Trophoblast cell (in vitro differentiated cells and primary cell): ENCODE results near the gene IL13RA1.
A peak's percentile ranks its signal among the peaks of the same experiment; 100 is the strongest.

Experiments
- DNase-seq, 2 donors: peaks; one replicate each; pipeline ENCODE4 v3.0.0-alpha.2; 2016
- H2AFZ ChIP-seq: 2 replicates; pipeline ENCODE4 v1.6.1; 2013; ENCODE audit warnings: low read length, moderate library complexity, mild to moderate bottlenecking; ENCODE audit not compliant: insufficient read depth, poor library complexity
- H2AK5ac ChIP-seq: 2 replicates; pipeline ENCODE4 v1.6.1; 2013; ENCODE audit warnings: mild to moderate bottlenecking, low read length
- H2BK120ac ChIP-seq: 2 replicates; pipeline ENCODE4 v1.6.1; 2013; ENCODE audit warnings: low read length, mild to moderate bottlenecking, moderate library complexity; ENCODE audit not compliant: insufficient read depth, poor library complexity
- H2BK12ac ChIP-seq: 2 replicates; pipeline ENCODE4 v1.6.1; 2013; ENCODE audit warnings: mild to moderate bottlenecking, low read length, moderate library complexity
- H2BK5ac ChIP-seq: 2 replicates; pipeline ENCODE4 v1.6.1; 2013; ENCODE audit warnings: low read length, low read depth, moderate library complexity, mild to moderate bottlenecking; ENCODE audit not compliant: poor library complexity
- H3K14ac ChIP-seq: 2 replicates; pipeline ENCODE4 v1.6.1; 2013; ENCODE audit warnings: mild to moderate bottlenecking, low read length
- H3K18ac ChIP-seq: 2 replicates; pipeline ENCODE4 v1.6.1; 2013; ENCODE audit warnings: mild to moderate bottlenecking, low read length
- H3K23ac ChIP-seq: 2 replicates; pipeline ENCODE4 v1.6.1; 2013; ENCODE audit warnings: low read length
- H3K27ac ChIP-seq: 2 replicates; pipeline ENCODE4 v1.5.1; 2013; ENCODE audit warnings: low read depth, mild to moderate bottlenecking, inconsistent platforms, low read length, moderate library complexity
- H3K27me3 ChIP-seq: 2 replicates; pipeline ENCODE4 v1.6.1; 2013; ENCODE audit warnings: inconsistent platforms, mild to moderate bottlenecking, low read length, moderate library complexity; ENCODE audit not compliant: insufficient read depth
- H3K36me3 ChIP-seq, 2 experiments: 1 replicate in 1 of 2; 2 replicates in 1 of 2; pipeline ENCODE4 v1.6.1; 2013; ENCODE audit warnings: low read length in 2 of 2, mild to moderate bottlenecking in 2 of 2, moderate library complexity in 1 of 2; ENCODE audit not compliant: insufficient read depth in 2 of 2, control insufficient read depth in 1 of 2
- H3K4ac ChIP-seq: 2 replicates; pipeline ENCODE4 v1.6.1; 2013; ENCODE audit warnings: low read depth, mild to moderate bottlenecking, low read length, moderate library complexity
- H3K4me1 ChIP-seq, 2 experiments: 1 replicate in 1 of 2; 2 replicates in 1 of 2; pipeline ENCODE4 v1.6.1; 2013; ENCODE audit warnings: low read length in 2 of 2, mild to moderate bottlenecking in 2 of 2, moderate library complexity in 1 of 2; ENCODE audit not compliant: insufficient read depth in 2 of 2, control insufficient read depth in 1 of 2
- H3K4me2 ChIP-seq: 2 replicates; pipeline ENCODE4 v1.6.1; 2013; ENCODE audit warnings: inconsistent platforms, mild to moderate bottlenecking, low read length, moderate library complexity
- H3K4me3 ChIP-seq: 2 replicates; pipeline ENCODE4 v1.5.1; 2013; ENCODE audit warnings: mild to moderate bottlenecking, low read depth, low read length, inconsistent platforms
- H3K79me1 ChIP-seq: one replicate; pipeline ENCODE4 v1.6.1; 2013; ENCODE audit warnings: low read length
- H3K79me2 ChIP-seq: 2 replicates; pipeline ENCODE4 v1.6.1; 2013; ENCODE audit warnings: low read length, mild to moderate bottlenecking; ENCODE audit not compliant: control insufficient read depth, insufficient read depth, poor library complexity
- H3K9ac ChIP-seq: 2 replicates; pipeline ENCODE4 v1.6.1; 2013; ENCODE audit warnings: mild to moderate bottlenecking, low read length
- H3K9me3 ChIP-seq: 2 replicates; pipeline ENCODE4 v1.6.1; 2013; ENCODE audit warnings: low read depth, mild to moderate bottlenecking, control low read depth, inconsistent platforms, low read length; ENCODE audit not compliant: insufficient read depth
- H4K12ac ChIP-seq: 2 replicates; pipeline ENCODE4 v1.6.1; 2013; ENCODE audit warnings: low read depth, mild to moderate bottlenecking, low read length, moderate library complexity
- H4K8ac ChIP-seq: 2 replicates; pipeline ENCODE4 v1.6.1; 2013; ENCODE audit warnings: low read depth, mild to moderate bottlenecking, low read length, moderate library complexity
- H4K91ac ChIP-seq: one replicate; pipeline ENCODE4 v1.6.1; 2013; ENCODE audit warnings: low read depth, mild to moderate bottlenecking, low read length, moderate library complexity
- WGBS: extraction: QIAGEN DNeasy Blood & Tissue Kit; methylation state at CpG from one replicate; pipeline ENCODE4 v1.1.7; 2013; ENCODE audit warnings: missing lambda C conversion rate; ENCODE audit not compliant: insufficient read length, insufficient coverage; ENCODE audit errors: extremely low coverage; 5-methylcytosine and 5-hydroxymethylcytosine counted together

The IL13RA1 gene

GRCh38 chrX:118723376-118723775, 4.0 kb upstream of the IL13RA1 start:
- H2BK12ac ChIP-seq, result no peak overlapping the region
- peaks cover 10% of the 10 kb centered on the region for H3K79me1 ChIP-seq
- no peaks in the 10 kb centered on the region for H3K4me1 ChIP-seq
- no peaks in the 10 kb centered on the region for H3K27me3 ChIP-seq
- H2BK120ac ChIP-seq, result no peak overlapping the region
- DNase-seq, result peak; percentile 10 to 28
- H2BK5ac ChIP-seq, result no peak overlapping the region
- H2AFZ ChIP-seq, result no peak overlapping the region
- H3K9me3 ChIP-seq, result no peaks in the 10 kb centered on the region
- no peak overlapping the region for H4K12ac ChIP-seq
- no peak overlapping the region for H3K4me3 ChIP-seq
- H4K8ac ChIP-seq, result no peak overlapping the region
- H3K27ac ChIP-seq, result no peak overlapping the region
- H4K91ac ChIP-seq, result no peak overlapping the region
- no peak overlapping the region for H2AK5ac ChIP-seq
- H3K14ac ChIP-seq, result no peak overlapping the region
- H3K23ac ChIP-seq, result no peak overlapping the region
- no peaks in the 10 kb centered on the region for H3K36me3 ChIP-seq
- no CpG with 5 or more reads among the region's 3 CpGs for WGBS
- no peak overlapping the region for H3K4ac ChIP-seq
- no peak overlapping the region for H3K4me2 ChIP-seq
- H3K79me2 ChIP-seq, result peaks cover 6% of the 10 kb centered on the region
- no peak overlapping the region for H3K18ac ChIP-seq
- H3K9ac ChIP-seq, result no peak overlapping the region

- H3K27ac ChIP-seq, result no peak overlapping the region
- H2BK12ac ChIP-seq, result no peak overlapping the region
- peaks cover 10% of the 10 kb centered on the region for H3K79me1 ChIP-seq
- no peak for DNase-seq
- WGBS, result no CpG with 5 or more reads among the region's 5 CpGs
- no peak overlapping the region for H3K23ac ChIP-seq
- no peak overlapping the region for H3K4ac ChIP-seq
- H3K9ac ChIP-seq, result no peak overlapping the region
- H2AFZ ChIP-seq, result no peak overlapping the region
- H2BK5ac ChIP-seq, result no peak overlapping the region
- no peak overlapping the region for H4K91ac ChIP-seq
- H2AK5ac ChIP-seq, result no peak overlapping the region
- H3K27me3 ChIP-seq, result no peaks in the 10 kb centered on the region
- no peaks in the 10 kb centered on the region for H3K9me3 ChIP-seq
- H3K79me2 ChIP-seq, result peaks cover 6% of the 10 kb centered on the region
- H3K36me3 ChIP-seq, result no peaks in the 10 kb centered on the region
- no peaks in the 10 kb centered on the region for H3K4me1 ChIP-seq
- H4K8ac ChIP-seq, result no peak overlapping the region
- H3K18ac ChIP-seq, result no peak overlapping the region
- H2BK120ac ChIP-seq, result no peak overlapping the region
- H3K4me2 ChIP-seq, result no peak overlapping the region
- no peak overlapping the region for H3K14ac ChIP-seq
- H4K12ac ChIP-seq, result no peak overlapping the region
- H3K4me3 ChIP-seq, result no peak overlapping the region
Observed at GRCh38 chrX:118724365-118724764, 3.0 kb upstream of the IL13RA1 start.

GRCh38 chrX:118724775-118725174, 2.6 kb upstream of the IL13RA1 start:
- Histone ChIP-seq H2AK5ac (no peak overlapping the region), H3K23ac (no peak overlapping the region), H2BK5ac (no peak overlapping the region), H2BK12ac (no peak overlapping the region), H3K79me2 (peaks cover 6% of the 10 kb centered on the region), H3K18ac (no peak overlapping the region), H4K8ac (no peak overlapping the region), H3K36me3 (no peaks in the 10 kb centered on the region), H3K4me2 (no peak overlapping the region), H3K27ac (no peak overlapping the region), H4K12ac (no peak overlapping the region), H3K9me3 (no peaks in the 10 kb centered on the region), H3K79me1 (peaks cover 10% of the 10 kb centered on the region), H3K9ac (no peak overlapping the region), H3K4me3 (no peak overlapping the region), H2AFZ (no peak overlapping the region), H4K91ac (no peak overlapping the region), H3K14ac (no peak overlapping the region), H3K4ac (no peak overlapping the region), H3K4me1 (no peaks in the 10 kb centered on the region), H2BK120ac (no peak overlapping the region), H3K27me3 (no peaks in the 10 kb centered on the region)
- no peak for DNase-seq
- no CpG with 5 or more reads among the region's 7 CpGs for WGBS

GRCh38 chrX:118726396-118726795, 1.0 kb upstream of the IL13RA1 start:
- Histone ChIP-seq H2BK12ac (no peak overlapping the region), H3K23ac (no peak overlapping the region), H3K79me2 (peaks cover 6% of the 10 kb centered on the region), H4K12ac (no peak overlapping the region), H3K79me1 (peaks cover 10% of the 10 kb centered on the region), H3K4me3 (no peak overlapping the region), H3K4ac (no peak overlapping the region), H3K14ac (no peak overlapping the region), H2AFZ (no peak overlapping the region), H4K91ac (no peak overlapping the region), H3K9me3 (no peaks in the 10 kb centered on the region), H3K27ac (no peak overlapping the region), H2AK5ac (no peak overlapping the region), H3K27me3 (no peaks in the 10 kb centered on the region), H3K4me2 (no peak overlapping the region), H2BK5ac (no peak overlapping the region), H3K4me1 (no peaks in the 10 kb centered on the region), H3K18ac (no peak overlapping the region), H2BK120ac (no peak overlapping the region), H3K9ac (no peak overlapping the region), H4K8ac (no peak overlapping the region), H3K36me3 (no peaks in the 10 kb centered on the region)
- no peak for DNase-seq
- WGBS, result no CpG with 5 or more reads among the region's 3 CpGs
